HG02571 (cell line): ENCODE data around the gene CYP11A1.

Experiments
- ATAC-seq: cut with Tn5 transposase; IDR thresholded peaks from one replicate; pipeline ENCODE4 v1.9.1; 2021; ENCODE audit warnings: mild to moderate bottlenecking, moderate library complexity; ENCODE audit not compliant: unreplicated experiment

The CYP11A1 gene

DNA sequence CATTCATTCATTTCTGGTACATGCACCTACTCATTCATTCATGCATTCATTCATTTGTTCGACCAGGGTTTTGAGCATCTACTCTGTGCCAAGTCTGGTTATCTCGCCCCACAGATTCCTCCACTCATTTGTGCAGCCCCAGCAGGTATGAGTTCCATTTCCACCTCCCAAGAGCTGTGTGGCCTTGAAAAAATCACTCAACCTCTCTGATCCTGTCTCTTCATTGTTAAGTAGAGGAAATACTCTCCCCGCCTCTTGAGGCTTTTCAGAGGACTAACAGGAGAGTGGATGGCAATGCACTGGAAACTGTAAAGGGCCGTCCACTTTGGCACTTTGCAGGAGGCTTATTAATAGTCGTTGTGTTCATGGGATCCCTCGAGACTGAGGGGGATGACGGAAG lies 61.8 kb downstream of the CYP11A1 start:
- no peak for ATAC-seq

DNA sequence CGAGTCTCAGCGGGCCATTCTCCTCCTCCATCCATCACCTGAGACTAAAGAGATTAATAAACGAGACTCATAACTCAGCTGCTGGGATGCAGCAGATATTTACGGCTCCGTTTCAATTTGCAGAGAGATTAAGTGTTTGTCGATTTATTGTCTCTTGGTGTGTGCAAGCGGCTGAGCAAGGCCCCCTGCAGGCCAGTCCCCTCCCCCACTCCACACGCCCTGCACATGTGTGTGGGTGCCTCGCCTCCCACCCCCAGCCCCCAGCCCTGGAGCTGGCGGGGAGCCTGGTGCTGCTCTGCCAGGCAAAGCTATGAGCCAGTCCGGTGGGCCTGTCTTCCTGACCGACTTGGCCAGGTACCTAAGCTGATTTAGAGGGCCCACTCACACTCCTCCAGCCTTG lies 63.0 kb downstream of the CYP11A1 start:
- ATAC-seq: no peak

DNA sequence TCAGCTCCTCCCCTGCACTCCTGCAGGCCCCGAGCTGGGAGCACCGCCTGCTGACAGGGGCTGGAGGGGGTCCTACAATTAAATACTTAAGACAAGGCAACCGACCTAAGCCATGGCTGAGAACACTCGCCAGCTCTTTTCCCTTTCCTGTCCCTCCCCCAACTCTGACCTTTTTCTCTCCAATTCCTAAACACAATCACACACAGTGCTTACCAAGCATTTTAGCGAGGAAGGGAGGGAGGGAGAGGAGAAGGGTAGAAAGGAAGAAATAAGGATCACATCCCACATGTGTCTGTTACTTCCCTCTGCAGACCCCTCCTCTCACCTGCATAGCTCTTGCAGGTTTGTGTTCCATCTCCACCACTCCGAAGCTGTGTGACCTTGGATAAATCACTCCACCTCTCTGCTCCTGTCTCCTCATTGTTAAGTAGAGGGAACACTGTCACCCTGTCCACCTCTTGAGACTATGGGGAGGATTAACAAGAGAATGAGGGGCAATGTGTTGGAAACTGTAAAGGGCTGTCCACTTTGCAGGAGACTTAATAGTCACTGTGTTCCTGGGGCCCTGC lies 63.6 kb downstream of the CYP11A1 start:
- ATAC-seq: no peak

DNA sequence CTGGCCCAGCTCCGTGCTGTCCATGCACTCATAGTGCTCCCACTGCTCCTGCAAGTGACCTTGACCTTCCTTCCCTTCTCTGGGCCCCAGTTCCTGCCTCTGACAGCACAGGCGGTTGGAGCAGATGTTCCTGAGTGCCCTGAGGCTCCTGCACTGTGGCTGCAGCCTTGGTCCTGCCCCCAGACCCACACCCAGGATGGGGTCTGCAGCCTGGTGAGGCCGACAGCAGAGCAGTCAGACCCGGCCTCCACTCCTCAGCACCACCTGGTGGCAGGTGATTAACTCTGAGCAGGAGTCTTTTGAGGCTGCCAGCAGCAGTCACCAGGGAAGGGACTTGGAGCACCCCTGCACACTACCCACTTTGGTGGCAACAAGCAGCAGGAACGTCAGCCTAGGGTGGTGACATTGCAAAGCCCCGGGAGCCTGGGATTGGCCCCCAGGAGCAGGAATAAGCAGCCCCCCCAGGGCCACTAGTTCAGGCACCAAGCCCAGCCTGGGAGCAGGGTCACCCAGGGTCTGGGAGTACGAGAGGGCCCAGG lies 64.6 kb downstream of the CYP11A1 start:
- ATAC-seq: no peak

DNA sequence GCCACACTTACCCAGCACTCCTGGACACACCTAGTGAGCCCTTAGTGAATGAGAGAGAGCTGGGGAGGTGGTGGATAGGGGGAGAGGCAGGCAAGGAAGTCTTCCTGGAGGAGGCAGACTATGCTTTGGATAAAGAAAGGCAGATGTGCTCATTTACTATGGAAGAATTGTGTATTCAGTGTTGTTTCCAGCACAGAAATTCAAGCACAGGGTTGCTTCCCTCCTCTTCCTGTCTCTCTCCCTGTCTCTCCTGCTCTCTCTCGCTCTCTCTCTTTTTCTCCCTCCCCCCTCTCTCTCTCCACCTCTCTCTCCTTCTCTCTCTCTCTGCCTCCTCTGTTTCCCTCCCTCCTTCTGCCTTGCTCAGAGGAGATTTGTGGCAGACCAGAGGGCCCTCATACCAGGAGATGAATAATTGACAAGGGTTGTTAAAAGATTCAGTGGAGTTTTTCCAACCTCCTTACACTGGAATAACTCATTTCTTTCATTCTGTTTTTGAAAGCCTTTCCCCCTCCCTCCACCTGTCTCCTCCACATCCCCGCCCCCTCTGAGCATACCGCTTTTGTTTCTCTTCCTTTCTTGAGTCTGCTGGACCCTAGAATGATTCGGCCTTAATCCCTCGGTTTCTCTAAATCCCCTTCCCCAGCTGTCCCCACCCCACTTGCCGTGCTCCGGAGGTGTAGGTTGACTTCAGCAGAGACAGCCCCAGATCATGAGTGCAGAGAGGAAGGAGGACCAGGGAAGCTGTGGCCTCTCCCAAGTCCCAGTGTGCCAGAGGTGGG lies 65.7 kb downstream of the CYP11A1 start:
- ATAC-seq: no peak

DNA sequence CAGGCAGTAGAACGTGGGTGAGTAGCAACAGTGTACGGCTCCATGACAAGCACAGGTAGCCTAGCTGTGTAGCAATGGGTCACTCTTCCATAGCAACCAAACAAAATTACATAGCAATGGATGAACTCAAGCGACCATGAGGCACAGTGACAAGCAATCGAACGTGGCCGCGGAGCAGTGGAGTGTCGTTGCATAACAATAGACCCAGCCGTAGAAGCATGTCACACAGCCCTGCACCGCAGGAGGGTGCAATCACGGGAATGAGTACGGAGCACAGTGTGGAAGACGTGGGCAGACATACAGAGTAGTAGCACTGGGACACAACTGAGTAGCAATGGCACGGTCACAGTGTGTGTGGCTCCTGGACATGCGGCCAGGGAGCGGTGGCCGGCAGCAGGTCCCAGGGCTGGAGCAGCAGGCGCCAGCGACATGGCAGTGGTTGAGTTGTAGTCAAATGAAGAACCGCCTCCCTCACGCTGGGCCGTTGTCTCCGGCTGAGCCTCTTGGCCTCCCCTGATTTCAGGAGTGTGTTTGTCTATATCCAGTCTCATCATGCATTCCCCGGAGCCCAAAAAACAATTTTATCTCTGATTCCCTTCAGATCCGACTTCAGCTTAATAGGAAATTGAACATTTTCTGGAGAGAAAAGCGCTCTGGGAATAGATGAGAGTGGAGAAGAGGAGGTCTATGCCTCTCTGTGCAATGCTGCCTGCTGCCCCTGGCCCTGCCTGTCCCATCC lies 67.2 kb downstream of the CYP11A1 start:
- no peak for ATAC-seq

DNA sequence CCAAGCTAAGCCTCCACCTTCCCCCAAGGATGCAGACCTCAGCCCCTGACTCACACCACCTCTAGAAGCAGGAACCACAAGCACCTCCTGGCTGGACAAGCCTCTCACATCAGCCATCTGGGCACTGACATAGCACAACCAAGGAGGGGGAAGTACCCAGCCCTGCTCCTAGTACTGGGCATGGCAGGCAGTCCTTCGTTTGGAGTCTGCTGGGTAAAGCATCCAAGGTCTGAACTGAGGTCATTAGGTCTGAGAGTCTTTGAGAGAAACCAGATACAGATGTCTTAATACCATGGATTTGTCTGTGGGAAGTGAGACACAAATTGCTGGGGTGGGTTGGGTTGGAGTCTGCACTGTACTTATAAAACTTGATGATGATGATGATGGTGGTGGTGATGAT lies 69.6 kb downstream of the CYP11A1 start:
- ATAC-seq: no peak

DNA sequence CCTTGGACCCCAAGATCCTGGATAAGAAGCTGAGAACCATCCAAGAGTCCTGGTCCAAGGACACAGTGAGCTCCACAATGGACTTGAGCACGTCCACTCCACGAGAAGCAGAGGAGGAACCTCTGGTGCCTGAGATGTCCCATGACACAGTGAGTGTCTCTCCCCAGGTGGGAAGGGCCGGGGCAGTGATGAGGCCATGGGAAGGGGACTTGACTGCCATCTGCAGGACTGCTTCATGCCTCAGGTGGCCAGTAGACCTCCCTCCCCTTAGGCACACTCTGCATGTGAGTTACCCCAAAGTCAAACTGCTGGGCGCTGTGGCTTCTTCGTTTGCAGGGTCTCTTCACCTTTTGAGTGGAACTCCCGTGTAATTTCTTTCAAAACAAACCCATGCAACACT lies 71.6 kb downstream of the CYP11A1 start:
- ATAC-seq: no peak

DNA sequence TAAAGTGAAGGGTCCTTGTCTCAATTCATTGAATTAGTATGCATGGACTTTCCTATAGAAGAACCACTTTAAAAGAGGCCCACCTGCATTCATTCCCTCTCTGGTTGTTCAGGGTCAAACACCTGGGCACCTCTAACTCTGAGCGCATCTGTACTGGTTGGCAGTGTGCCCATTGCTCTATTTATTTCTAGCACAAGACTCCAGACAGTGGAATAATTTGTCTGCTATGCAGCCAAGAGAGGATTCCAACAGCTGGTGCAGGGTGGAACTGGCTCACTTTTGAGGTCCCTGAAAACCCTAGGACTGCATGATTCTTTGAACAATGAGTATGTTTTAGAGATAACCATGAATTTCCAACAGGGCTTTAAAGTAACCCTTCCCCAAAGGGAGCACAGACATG lies 73.4 kb downstream of the CYP11A1 start:
- no peak for ATAC-seq

DNA sequence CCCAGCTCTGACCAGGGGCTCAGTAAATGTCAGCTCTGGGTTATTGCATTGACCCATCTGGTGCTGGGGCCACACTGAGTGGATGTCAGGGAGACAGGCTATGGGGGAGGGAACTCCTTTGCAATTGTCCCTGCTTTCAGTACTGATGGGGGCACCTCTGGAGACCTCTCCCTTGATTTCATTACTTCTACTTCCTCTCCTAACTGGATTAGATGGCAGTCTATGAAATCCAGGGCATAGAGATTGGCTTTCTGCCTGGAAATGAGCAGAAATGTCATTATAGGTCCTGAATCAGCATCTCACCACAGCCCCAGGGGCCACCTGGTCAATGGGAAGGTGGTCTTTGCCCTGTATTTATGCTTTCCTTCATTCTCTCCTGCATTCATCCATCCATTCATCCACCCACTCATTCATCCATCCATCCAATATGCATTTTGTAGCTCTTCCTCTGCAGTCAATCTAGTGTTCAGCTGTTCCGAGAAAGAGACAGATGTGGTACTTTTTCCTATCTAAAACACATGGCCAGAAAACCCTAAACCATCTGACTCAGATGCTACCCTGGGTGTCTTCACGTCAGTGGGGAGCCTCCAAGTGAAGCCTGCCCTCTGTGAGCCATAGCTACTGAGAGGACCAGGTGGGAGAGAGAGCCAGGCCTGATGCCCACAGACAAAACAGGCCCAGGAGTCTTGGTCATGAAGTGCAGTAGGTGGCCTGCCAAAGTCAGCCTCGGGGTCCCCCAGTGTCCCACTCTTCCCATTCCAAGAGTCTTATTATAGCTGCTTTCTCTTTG lies 74.2 kb downstream of the CYP11A1 start:
- no peak for ATAC-seq

DNA sequence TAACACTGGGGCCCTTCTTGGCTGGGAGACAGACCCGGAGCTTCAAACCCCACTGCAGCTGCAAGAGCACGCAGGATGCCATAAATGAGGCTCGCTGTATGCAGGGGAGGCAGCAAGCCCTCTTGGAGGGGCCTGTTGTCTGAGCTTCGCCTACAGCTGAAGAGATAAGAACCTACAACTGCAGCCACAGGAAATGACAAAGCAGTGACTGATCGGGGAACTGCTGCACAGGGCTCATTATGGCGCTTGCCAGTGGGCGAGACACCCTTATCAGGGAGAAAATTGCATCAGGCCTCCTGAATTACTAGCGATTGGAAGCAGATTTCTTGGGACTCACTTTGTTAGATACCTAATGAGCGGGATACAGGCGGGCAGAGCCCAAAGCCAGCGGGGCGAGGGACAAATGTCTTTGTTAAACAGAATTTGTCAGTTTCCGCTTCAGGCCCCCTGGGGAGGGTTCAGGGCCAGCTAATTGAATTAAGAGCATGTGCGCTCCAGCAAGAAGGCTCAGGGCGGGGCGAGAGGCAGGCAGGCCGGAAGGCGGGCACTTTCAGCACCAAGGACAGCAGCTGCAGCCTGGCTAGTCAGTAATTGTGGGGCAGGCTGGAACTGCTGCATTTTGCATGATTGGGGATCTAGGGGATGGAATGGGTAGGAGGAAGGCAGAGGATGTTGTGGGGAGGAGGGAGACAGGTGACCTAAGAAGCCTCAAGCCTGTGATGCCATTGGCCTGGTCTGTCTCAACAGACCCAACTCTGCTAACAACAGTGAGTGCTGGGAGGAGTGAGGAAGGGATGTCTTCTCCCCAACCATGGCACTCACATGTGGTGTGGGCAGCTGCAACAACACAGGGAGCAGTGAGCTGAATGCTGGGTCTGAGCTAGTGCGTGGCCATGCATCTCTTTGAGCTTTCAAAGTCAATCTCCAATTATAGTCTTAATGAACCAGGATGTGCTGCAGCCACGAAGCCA lies 76.1 kb downstream of the CYP11A1 start:
- ATAC-seq: no peak

DNA sequence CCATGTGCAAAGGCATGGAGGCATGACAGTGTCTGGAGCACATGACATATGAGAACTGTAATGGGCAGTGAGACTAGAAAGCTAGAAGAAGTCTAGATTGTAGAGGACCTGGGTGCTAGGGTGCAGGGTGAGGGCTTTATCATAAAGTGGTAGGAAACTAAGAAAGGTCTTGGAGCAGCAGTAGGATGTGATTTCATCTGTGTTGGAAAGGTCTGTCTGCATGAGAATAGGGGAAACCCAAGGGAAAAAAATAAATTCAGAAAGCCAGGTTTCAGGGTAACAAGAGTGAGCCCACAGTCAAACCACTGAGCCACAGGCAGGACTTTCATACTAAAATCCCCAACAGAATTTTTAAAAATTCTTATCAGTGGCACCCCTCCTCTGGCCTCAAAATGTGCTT lies 76.8 kb downstream of the CYP11A1 start:
- no peak for ATAC-seq

DNA sequence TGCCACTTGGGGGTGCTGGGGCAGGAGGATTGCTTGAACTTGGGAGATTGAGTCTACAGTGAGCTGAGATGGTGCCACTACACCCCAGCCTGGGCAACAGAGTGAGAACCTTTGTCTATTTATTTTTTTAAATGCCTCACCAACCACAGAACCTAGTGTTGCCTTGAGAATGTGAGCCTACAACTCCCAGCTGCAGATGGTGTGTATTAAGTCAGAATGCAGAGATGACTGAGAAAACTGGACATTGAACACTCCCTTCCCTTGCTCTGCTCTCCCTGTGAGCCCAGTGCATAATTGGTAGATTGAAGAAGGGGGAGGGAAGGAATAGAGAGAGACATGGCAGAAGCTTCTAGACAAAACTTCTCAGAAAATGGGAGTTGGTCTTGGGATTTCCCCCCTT lies 77.8 kb downstream of the CYP11A1 start:
- ATAC-seq: no peak
